Thyroid gland (tissue), 4 donors: ENCODE data around the gene VPS8.

Source experiments
- CTCF ChIP-seq, 6 experiments: fragments of 200-600 bp in 3 of 6; fragments of 450-650 bp in 3 of 6; sonication (generic) in 3 of 6; IDR thresholded peaks; one replicate each; pipeline ENCODE4 v1.5.1; 2016 to 2019; ENCODE audit warnings: antibody characterized with exemption in 6 of 6, mild to moderate bottlenecking in 2 of 6, inconsistent platforms in 1 of 6, moderate library complexity in 1 of 6
- POLR2A ChIP-seq, 2 donors: fragments of 450-650 bp; IDR thresholded peaks; one replicate each; pipeline ENCODE4 v1.6.1; 2017; ENCODE audit warnings: antibody characterized with exemption in 2 of 2, mild to moderate bottlenecking in 2 of 2, moderate library complexity in 1 of 2

GRCh38 chr3:184791171-184791570, 20.8 kb upstream of the VPS8 start:
- TF ChIP-seq CTCF (IDR thresholded peaks at IDR 0.05) = no peak
- no peak for TF ChIP-seq POLR2A (IDR thresholded peaks at IDR 0.05)
